ENCODE data around the gene PIEZO2.

The PIEZO2 gene

DNA sequence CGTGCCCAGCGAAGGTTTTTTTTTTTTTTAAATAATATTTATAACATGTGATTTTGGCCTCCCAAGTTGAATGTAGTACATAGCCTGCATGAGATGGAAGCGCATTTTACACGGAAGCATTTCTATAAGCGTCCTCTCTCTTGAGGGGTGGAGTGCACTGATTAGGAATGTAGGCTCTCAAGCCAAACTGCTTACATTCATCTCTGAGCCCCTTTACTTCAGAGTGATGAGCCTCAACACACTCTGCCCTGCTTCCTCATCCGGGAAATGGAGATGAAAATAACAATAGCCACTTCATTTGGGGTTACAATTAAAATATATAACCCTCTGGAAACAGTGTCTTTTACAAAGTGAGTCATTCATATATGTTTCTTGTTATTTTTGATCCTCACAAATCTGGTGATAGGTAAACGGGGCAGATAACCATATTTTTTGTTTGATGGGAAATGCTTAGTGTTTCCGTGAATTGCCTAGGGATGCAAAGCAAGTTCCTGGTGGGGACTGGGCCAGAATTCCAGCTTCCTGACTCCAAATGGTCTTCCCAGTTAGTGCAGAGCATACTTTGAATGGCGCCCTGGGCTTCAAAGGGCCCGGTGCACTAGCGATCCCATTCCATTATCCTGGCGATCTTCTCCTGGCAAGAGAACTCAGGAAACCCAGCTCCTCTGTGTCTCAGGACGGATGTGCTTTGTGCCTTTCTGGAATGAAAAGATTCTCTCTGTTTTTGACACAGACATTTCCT lies 124.3 kb downstream of the PIEZO2 start:
- TF ChIP-seq, protein P1, sequence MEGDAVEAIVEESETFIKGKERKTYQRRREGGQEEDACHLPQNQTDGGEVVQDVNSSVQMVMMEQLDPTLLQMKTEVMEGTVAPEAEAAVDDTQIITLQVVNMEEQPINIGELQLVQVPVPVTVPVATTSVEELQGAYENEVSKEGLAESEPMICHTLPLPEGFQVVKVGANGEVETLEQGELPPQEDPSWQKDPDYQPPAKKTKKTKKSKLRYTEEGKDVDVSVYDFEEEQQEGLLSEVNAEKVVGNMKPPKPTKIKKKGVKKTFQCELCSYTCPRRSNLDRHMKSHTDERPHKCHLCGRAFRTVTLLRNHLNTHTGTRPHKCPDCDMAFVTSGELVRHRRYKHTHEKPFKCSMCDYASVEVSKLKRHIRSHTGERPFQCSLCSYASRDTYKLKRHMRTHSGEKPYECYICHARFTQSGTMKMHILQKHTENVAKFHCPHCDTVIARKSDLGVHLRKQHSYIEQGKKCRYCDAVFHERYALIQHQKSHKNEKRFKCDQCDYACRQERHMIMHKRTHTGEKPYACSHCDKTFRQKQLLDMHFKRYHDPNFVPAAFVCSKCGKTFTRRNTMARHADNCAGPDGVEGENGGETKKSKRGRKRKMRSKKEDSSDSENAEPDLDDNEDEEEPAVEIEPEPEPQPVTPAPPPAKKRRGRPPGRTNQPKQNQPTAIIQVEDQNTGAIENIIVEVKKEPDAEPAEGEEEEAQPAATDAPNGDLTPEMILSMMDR (IDR thresholded peaks at IDR 0.05; ENCODE audit: low read depth, low read length, missing control alignments): no peak
- in situ Hi-C loops (cut with HindIII; ENCODE audit: low sequenced_read_pairs): no loop called here

DNA sequence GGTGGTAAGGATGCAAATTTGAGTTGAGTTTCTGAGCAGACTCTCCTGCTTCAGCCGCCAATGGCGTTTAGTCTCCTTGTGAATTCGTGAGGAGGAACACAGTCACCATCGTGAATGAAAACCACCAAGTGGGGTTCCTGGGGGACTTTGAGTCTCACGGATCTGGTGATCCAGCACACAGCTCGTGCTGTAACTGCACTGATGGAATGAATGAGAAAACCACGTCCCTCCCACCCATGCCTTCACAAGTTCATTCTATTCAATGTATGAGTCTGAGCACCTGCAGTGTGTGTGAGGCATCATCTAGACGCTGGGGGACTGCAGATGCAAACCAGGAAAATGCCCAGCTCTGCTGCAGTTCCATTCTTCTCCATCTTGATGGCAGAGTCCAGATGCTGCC lies 127.9 kb downstream of the PIEZO2 start:
- H3K4me3 ChIP-seq (ENCODE audit: low read depth, low read length): no peak overlapping the region
- in situ Hi-C loops (cut with HindIII; ENCODE audit: low sequenced_read_pairs): no loop called here
- no peak for DNase-seq (ENCODE audit: low read depth)
- TF ChIP-seq, protein P1 (IDR thresholded peaks at IDR 0.05; ENCODE audit: low read depth, low read length, missing control alignments): no peak

More for the DNA sequence above, 124.3 kb downstream of the PIEZO2 start:
- no peak for DNase-seq (ENCODE audit: low read depth)
- no peak overlapping the region for H3K4me3 ChIP-seq (ENCODE audit: low read depth, low read length)

DNA sequence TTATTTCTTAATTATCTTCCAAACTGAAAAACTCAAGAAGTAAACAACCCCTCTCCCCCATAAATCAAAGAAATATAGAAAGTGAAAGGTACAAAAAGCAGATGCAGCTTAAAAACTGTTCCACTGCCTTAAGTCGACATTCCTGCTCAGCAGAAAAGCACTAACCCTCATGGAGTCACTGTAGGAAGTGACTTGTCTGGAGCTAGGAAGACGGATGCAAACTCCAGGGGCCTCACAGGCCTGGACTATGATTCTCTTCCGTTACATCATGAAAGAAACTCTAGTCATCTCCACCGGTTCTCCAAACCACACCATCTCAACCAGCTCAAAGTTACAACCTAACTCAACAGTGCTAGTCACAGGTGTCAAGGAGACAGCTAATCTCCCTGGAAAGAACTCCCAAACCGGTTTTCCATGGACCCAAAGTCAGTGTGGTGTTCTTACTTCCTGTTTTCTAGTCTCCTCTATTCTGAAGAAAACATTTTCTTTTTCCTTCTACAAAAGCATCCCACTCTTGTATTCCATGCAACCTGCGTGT lies 128.4 kb downstream of the PIEZO2 start:
- TF ChIP-seq, protein P1 (IDR thresholded peaks at IDR 0.05; ENCODE audit: low read depth, low read length, missing control alignments): no peak
- in situ Hi-C loops (cut with HindIII; ENCODE audit: low sequenced_read_pairs): no loop called here

DNA sequence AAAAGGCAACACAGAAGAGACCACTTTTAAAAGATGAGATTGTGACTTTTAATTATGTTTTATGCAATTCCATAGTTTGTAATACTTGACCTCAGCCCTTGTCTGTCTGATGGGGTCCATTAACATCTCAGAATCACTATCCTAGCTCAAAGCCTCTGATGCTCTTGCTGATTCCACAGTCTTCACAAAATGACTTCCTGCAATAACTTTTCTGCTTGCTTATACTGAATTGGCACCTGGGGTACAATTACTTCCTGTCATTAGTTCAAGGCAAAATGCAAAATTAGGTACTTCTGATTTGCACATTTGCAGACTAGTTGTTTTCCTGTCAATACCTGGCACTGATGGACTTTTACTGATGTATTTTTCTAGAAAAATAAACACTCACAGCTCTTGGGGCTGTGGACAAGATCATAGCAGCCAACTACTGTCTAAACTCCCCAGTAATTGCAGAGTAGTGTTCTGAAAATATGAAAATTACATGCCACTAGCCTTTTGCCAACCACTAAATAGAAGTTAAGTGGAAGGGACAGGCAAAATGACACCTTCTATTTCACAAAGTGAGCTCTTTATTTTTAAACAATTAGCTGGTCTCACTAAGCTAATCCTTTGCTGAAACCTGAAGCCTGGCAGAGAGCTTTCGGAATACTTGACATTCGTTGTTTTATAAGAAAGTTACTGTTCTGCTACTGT lies 129.1 kb downstream of the PIEZO2 start:
- TF ChIP-seq, protein P1 (IDR thresholded peaks at IDR 0.05; ENCODE audit: low read depth, low read length, missing control alignments): no peak
- in situ Hi-C loops (cut with HindIII; ENCODE audit: low sequenced_read_pairs): no loop called here
- no peak overlapping the region for H3K4me3 ChIP-seq (ENCODE audit: low read depth, low read length)
- no peak for DNase-seq (ENCODE audit: low read depth)

More for the DNA sequence above, 128.4 kb downstream of the PIEZO2 start:
- H3K4me3 ChIP-seq (ENCODE audit: low read depth, low read length): no peak overlapping the region
- DNase-seq (ENCODE audit: low read depth): no peak

DNA sequence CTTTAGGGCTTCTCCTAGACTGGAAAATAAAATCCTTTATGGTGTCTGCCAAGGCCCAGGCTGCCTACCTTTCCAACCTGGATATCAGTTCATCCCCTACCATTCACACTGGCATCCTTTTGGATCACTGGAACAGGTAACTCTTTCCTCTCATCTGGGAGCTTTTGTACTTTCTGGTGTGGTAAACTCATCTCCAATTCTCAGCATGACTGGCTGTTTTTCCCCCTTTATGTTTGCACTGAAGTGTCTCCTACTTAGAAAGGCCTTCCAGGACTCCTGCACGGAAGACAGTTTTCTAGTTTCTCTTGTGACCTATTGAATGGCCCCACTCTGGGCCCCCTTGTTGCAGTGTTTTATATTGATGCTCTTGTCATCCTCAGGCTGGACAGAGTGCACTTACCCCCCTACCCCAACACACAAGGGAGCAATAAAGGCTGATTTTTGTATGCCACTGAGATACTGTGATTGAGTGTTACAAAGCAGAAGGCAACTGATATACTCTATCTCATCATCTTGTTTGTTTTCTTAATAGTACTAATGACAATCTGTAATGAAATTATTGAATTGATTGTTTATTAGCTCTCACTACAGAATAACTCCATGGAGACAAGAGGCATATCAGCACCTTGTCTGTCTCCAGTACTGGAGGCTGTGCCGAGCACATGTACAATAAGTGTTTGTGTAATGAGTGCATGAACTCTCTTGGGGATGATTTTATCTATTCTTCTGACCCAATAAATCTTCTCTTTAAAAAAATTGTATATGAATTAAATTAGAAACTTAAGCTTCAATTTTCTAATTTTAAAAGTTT lies 129.9 kb downstream of the PIEZO2 start:
- in situ Hi-C loops (cut with HindIII; ENCODE audit: low sequenced_read_pairs): no loop called here
- TF ChIP-seq, protein P1 (IDR thresholded peaks at IDR 0.05; ENCODE audit: low read depth, low read length, missing control alignments): no peak
- H3K4me3 ChIP-seq (ENCODE audit: low read depth, low read length): no peak overlapping the region
- DNase-seq (ENCODE audit: low read depth): no peak

DNA sequence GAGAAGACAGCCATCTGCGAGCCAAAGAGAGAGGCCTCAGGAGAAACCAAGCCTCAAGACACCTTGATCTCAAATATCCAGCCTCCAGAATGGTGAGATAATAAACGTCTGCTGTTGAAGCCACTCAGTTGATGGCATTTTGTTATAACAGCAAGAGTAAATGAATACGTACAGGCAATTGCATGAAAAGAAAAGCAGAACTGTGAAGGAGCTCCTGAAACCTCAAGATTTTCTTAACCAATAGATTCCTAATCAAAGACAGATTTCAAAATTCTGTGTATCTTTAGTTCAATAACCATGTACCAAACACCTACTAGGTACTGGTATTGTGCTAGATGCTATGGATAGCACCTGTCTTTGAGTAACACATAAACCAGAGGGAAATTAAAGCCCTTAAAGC lies 139.5 kb downstream of the PIEZO2 start:
- H3K4me3 ChIP-seq (ENCODE audit: low read depth, low read length): no peak overlapping the region
- no peak for DNase-seq (ENCODE audit: low read depth)
- TF ChIP-seq, protein P1 (IDR thresholded peaks at IDR 0.05; ENCODE audit: low read depth, low read length, missing control alignments): no peak
- in situ Hi-C loops (cut with HindIII; ENCODE audit: low sequenced_read_pairs): no loop called here

All from astrocyte of the cerebellum (primary cell).